Renal cortical epithelial cell (primary cell): Measurements from ENCODE around the gene CACNA1C. TPM values are rescaled to one million over a fixed set of nuclear protein-coding genes. Genes with fewer than 3 reads are reported as not detected.
A peak's percentile ranks its signal among the peaks of the same experiment; 100 is the strongest.

Experiments used
- DNase-seq: peaks from one replicate; pipeline ENCODE4 v3.0.0-alpha.2; 2011; ENCODE audit warnings: low read depth
- total RNA-seq: library from RNA; depleted of rRNA; stranded (reverse); fragments of >200 nt; gene quantifications from 2 replicates; pipeline ENCODE4 v1.2.3, GENCODE V29; 2014

Gene CACNA1C
- total RNA-seq, 1 donor from 2014 or later: 0.05 TPM

DNA sequence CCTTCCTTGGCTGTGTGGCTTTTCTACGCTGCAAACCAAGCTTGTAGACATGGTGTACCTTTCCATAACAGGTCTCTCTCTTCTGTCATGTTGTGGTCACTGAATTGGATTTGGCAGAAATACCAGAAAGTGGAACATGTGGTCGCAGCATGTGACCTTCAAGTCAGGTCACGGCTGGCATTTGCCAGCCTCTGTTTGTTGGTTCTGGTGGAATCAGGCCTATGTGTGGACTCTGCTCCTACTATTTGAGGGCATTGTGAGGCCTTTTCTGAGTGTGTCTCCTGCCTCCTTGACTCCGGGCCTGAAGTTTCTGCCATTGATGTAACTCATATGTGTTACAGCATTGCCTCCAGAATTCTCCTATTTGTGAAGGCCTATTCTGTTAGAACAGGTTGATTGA is 116.7 kb downstream of the CACNA1C start:
- no peak for DNase-seq

DNA sequence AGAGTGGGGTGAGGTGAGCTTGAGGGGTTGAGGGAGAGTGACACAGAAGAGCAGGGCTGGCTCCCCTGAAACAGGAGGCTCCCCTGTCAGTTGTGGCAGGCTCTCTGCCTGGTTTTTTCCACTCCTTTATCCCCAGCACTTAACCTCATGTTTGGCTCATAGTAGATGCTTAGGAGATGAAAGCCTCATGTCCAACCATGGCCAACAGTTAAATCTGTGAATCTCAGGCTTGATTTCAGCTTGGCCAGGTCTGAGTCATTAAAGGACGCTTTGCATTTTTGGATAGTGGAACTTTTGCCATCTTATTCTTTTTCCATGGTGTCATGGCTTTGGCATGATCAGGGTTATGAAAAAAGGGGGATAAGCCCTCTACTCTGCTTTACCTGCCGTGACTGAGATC is 117.2 kb downstream of the CACNA1C start:
- no peak for DNase-seq

DNA sequence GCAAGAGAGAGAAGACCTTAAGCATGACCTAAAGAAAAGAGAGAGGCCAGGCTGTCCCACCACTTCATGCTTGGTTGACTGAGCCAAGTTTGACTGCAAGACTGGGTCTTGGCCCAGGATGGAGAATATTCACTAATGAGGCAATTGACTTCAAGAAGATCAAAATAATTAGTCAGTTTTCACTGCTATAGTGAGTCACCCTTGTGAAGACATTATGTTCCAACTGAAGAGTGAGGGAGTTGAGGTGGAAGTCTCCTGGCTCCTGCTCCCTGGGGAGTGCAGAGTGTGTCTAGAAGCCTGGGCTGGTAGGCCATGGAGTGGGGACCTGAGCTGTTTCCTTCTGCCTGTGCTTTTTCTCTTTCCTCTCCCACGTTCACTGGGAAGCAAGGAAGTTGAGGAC is 117.6 kb downstream of the CACNA1C start:
- DNase-seq: peak; percentile 69

DNA sequence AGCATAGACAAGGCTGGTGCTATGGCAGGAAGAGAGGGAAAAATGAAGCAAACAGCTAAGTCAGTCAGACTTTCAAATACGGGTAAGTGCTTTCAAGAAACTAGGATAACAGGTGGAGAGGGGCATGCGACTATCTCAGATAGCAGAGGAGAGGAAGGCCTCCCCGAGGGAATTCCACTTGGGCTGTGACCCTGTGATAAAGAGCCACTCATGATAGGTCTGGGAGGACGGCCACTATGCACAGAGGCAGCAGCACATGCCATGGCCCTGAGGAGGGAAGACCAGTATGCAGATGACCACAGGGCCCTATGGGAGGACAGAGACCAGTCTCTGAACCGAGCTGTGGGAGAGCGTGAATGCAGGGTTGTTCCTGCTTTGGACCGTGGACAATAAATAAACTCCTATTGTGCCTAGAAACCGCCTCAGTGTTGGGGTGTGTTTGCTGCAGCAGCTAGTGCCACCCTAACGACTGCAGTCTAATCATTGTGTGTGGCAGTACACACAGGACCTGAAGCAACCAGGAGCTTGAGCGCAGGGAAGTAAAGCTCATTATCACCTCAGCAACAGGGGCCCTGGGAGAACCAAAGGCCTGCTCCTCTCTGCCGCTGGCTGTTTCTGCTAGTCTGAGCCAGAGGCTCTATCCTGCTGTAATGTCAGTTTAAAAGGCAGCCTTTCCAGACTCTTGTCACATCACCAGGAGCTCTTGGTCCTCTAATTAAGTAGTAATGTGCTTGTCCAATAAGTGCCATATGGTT is 119.1 kb downstream of the CACNA1C start:
- no peak for DNase-seq

DNA sequence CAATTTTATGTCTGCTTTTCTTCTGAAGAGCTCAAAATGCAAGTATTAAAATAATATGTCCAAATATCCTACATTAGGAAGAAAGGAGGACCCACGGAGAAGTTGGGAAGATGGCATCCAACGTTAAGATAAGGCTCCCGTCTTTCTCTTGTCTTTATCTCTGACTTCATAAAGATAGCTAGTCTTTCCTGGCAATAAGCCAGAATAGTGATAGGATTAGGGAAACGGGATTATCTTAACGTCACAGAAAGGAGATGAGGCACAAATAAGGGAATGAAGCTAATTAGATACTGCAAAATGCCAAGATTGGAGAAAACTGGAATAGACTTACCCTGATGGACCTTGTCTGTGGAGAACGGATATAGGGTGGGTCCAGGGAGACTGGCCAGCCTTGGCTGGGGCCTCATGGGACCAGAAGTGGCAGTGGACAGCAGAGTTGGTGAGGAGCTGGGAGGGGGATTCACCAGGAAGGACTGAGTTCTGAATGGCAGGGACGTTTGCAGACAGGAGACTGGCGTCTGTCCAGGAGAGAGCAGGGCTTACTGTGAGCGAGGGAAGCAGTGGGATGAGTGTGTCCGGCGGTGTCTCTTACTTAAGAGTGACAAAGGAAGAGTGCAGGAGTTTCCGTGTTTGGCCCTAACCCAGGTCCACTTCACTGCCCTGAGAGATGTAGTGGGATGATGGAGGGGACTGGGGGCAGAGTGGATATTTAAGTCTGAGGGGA is 119.9 kb downstream of the CACNA1C start:
- no peak for DNase-seq

DNA sequence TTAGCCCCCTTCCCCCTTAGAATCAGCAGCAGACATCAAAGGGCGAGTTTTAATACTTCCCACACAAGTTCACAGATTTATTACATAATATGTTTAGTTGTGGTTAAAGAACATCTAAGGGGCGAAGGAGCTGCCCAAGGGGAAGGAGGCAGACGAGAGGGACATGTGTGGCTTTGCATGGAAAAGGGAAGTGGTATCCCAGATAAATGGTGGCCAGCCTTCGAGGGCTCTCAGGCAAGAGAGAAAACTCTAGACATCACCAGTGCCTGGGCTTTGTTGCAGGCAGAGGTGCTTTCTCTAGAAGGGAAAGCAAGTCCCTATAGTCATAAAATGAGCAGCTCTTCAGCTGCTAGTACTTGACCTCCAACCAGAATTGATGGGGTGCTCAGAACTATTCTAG is 121.2 kb downstream of the CACNA1C start:
- DNase-seq: no peak

DNA sequence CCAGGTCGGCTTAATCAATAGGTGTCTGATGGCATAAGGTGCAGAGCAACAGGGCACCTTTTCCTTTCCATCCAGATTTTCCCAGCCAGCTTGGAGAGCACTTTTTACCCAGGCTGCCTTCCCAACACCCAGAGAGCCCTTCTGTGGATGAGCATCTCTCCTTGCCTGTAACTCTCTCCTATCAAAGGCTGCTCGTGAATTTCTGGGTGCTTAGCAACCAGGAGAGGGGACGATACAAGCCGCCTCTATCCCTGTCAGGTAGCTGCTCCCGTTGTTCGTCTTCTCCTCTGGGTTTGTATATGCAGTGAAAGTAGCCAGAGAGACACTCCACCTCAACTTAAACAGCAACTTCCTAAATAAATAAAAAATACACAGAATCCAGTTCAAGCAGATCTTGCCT is 124.2 kb downstream of the CACNA1C start:
- no peak for DNase-seq

DNA sequence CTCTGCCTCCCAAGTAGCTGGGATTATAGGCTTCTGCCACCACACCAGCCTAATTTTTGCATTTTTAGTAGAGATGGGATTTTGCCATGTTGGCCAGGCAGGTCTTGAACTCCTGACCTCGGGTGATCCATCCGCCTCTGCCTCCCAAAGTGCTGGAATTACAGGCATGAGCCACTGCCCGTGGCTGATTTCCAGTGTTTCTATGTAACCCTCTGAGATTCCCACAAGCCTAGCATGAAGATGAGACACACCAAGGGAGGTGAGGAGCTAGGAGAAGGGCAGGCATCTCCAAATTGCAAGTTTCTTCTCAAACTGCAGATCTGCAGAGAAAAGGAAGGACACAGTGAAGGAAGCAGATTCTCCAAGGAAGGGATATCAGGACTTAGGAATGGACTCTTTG is 125.0 kb downstream of the CACNA1C start:
- DNase-seq: no peak

DNA sequence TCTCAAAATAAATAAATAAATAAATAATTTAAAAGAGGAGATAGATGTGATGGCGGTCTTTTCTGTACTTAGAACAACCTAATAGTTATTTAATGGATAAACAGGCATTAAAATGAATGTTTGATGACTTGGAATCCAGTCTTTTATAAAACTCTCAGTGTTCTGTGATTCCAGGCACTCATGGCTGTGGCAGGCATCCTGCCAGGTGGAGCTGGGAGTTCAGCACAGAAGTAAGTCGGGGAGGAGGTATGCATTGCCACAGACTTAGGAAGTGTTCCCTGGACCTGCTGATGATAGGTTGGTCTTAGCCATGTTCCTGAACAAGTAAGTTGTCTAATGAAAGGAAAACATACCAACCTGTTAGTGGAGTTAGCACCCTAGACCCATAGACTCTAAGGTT is 126.3 kb downstream of the CACNA1C start:
- no peak for DNase-seq

DNA sequence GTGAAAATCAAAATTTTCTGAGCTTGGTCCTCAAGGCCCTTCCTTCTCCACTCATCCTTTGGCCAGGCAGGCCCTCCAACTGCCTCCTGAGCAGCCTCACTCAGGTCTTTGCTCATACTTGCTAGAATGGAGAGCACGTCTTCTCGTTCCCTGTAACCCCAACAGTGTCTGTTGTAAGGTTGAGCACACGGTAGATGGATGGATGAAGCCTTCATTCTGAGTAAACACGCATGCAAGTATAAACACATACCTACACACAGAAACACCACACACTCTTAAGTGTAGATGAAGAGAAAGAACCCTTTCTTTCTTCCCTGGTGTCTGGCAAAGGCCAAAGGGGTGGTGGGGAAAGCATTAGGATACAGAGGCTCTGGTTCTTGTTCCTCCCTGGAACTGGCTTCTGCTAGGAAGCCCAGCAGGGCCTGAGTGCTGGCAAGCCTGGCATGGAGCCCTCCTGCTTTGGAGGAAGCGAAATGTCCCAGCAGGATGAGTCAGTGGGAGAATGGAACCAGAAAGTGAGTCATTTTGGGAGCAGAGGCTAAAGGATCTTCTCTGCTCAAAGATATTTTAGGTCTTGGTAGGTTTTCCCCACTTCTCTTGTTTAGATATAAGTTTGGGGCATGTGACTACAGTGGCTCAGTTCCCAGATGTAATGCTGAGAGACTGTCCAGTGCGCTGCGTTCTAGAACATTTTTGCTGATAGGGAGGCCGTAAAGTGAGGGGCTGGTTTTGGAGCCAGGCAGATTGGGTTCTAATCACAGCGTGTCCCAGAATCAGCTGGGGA is 127.4 kb downstream of the CACNA1C start:
- peak; percentile 74 for DNase-seq

DNA sequence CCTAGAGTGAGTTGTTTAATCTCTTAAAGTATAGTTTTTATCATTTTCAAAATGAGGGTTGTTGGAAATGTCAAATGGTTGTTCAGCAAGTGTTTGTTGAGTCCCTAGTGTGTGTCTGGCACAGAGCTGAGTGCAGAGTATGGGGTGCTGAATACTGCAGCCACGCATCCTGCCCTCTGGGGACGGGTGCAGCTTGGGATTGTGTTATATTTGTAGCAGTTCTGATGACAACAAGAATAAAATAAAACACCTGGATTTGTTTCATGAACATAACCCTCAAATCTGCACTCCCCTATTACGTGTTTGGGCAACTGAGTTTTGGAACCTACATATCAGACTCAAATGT is 127.9 kb downstream of the CACNA1C start:
- no peak for DNase-seq

DNA sequence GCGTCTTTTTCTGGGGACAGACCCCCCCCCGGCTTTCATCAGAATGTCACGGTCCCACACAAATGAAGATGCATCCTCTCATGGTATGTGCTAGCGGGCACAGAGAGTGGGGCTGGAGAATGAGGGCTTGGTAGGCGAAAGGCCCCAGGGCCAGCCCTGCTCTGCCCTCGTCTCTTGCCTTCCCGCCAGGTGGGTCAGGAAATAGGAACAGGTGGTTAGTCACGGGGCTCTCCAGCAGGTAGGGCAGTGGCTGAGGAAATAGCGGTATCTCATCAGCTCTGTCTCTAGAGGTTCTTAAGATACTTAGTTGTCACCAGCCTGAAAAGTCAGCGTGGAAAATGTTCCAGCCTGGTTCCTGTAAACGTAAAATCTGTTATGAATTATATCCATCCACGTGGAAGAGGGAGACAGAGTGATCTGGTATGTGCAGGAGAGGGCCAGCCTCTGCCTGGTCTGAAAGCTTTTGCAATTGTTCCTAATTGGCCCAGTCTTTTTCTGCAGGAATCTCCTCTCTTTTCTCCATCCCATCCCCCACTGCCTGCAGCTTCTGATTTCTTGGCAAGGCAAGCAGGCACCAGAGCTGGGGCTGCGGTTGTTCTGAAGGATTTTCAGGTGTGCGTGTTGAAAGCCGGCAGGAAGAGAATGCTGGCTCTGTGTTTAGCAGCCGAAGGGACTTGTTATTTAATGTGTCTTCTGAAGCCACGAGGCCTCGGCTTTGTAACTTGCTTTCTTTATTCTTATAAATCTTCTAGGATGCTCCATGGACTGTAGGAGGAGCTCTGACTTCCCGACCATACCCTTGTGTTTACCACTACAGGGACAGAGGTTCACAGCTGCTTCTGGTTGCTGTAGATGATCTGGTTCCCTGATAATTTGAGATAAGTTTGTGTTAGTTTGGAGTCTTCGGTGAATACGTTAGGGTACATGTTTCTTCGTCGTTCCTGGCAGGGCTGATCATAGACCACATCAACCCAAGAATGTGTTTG is 131.1 kb downstream of the CACNA1C start:
- DNase-seq: peak; percentile 18

DNA sequence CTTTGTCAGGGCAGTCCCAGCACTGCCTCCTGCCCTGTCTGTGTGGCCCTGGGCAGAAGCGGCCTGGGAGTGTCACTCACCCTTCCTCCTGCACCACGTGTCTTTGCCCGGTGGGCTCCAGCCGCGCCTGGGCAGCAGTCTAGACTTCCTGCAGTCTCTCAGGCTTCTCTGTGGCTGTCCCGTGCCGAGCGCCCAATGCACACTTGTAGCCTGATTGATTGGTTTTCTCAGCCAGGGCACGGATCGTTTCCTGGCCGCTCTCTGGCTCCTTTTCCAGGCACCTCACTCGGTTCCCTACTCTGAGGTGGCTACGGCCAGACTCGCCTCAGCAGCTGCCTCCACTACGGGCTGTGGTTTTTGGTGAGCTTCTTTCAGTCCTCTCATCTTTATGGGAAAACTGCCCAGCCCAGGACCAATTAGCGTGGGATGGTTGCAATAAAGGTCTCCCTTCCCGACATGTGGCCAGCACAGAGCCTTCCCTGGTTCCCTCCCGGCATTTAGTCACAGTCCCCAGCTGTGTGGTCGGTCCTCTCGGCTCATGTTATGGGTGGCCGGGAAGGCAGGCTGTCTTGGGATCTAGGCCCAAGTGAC is 133.1 kb downstream of the CACNA1C start:
- no peak for DNase-seq

DNA sequence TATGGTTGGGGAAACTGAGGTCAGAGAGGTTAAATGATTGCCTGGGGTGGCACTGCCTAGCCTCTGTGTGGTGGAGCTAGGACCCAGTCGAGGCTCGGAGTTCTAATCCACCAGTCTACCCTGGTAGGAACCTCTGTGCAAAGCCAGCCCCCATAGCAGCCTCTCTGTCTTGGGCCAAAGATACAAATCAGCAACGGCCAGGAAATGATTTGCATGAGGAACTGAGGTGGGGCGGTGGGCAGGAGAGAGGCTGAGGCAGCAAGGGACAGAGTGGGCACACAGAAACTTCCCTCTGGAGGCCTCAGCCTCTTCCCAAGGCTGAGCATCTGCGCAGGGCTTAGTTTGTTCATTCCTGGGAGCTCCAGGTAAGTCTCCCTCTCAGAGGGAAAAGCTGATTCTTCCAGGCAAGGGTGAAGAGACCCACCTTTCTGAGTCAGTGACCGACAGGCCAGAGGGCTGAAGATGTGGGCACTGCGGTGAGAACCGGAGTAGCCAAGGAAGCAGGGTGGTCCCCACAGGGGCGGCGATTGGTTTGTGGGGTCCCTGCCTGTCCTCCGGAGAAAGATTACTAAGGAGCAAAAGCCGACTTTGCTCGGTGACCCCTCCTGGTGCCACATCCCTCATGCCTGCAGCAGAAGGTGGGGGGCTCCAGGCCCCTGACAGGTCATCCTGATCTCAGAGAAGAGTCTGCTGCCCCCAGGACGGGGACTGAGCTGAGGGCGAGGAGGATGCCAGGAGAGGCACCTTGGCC is 134.6 kb downstream of the CACNA1C start:
- DNase-seq: no peak

DNA sequence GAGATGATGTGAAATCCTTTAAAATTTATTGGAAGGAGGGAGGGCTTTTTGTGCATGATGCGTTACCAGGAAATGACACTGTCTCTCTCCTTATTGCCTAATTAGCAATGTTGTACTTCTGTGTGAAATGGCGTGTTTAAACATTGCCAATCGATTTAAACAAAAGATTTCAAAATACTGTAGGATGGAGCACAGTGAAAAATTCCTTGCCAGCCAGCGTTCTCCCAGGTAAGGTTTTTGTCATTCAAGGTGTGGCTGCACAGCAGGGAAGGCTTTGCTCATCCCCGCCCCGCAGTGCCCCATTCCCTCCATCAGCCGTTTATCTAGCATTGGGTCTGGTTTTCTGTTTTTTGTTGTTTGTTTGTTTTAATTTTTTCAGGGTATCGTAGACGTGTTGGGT is 137.3 kb downstream of the CACNA1C start:
- DNase-seq: no peak

DNA sequence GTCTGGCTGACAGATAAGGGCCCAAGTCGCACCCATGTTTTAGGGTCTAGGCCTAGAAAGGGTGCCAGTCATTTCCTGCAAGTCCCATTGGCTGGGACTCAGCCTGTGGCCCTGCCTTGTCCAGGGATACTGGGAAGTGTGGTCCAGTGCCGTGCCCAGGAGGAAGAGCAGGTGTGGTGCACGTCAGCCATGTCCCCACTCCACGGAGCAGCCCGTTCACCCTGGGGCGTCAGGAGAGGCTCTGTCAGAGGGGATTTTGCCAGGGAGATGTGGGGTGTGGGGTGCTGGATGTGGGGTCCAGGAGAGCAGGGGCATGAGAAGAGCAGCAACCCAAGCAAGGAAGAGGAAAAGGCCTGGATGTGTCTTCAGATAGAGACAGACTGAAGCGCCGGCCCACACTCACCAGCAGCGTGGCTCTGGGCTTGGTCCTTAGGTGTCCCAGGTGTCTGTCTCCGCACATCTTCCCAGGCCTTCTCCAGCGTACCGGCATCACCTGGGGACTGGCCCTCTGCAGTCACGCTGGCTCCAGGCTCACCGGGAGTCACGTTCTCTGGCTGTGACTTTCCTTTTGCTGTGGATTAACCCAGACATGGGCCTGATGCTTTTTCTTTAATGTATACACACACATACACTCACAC is 138.2 kb downstream of the CACNA1C start:
- no peak for DNase-seq

DNA sequence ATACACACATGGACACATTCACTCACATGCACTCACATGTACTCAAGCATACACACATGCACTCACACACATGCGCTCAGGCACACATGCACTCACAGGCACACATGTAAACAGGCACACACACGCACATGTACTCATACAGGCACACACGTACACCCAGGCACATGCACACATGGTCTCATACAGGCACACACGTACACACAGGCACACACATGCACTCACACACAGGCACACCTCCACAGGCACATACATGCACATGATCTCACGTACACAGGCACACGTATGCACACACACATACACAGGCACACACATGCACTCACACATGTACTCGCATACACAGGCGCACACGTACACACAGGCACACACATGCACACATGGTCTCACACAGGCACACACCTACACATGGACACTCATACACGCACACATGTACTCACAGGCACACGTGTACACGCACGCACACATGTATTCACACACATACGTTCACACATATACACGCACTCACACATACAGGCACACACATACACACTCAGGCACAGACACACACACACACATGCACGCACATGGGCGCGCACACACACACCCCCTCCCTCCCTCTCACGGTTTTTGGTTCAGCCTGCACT is 138.9 kb downstream of the CACNA1C start:
- no peak for DNase-seq

DNA sequence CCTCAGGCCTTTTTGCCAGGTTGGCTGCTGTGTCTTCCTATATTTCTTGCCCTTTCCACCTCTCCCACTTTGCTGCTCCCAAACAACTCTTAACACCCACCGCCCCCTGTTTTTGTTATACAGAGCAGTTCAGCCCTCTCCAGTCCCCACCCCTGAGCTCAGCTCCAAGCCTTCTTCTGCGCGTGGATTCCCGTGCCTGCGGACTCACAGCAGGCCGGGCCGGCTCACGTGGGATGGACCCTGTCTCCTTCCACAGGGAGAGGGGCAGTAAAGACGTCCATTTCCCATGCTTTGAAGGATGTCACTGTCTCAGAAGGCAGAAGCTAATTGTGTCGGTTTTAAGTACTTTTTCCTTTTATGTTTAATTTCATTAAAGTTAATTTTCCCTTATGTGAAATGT is 139.4 kb downstream of the CACNA1C start:
- DNase-seq: no peak

DNA sequence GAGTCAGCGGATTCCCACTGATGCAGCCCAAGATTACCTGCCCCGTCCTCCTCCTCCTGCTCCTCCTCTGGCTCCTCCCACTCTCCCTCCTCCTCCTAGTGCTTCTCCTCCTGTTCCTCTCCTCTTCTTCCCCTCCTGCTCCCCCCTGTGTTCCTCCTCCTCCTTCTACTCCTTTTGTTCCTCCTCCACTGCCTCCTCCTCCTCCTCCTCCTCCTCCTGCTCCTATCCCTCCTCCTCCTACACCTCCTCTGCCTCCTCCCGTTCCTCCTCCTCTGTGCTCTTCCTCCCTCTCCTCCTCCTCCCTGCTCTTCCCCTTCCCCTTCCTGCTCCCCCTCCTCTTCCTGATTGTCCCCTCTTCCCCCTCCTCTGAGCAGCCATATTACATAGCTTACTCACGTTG is 141.3 kb downstream of the CACNA1C start:
- DNase-seq: no peak

DNA sequence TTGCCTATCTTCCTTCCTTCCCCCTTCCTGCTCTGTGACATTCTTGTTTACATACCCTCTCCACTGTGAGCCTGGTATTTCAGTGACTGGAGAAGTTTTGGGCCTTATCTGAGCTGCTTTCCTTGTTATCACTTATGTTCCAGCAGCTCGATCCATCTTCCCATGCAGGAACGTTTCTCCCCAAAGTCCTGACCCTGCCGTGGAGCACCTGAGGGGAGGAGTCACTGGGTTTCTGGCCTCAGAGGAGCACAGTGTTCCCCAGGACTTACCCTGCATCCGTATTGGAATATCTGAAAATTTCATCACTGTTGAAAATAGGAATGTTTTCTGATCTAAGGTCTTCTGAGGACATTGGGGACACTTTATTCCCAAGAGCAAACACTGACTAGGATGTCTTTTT is 141.8 kb downstream of the CACNA1C start:
- DNase-seq: no peak
